NCI-H2196 (cell line): ENCODE measurements around the gene UBE2C.

Source experiments
- DNase-seq: peaks from one replicate; lab custom pipeline; 2025; ENCODE audit not compliant: unreplicated experiment; lab: John Stamatoyannopoulos, UW

Gene UBE2C

GRCh38 chr20:45832619-45833018, 20.2 kb downstream of the UBE2C start:
- no peak for DNase-seq

DNA sequence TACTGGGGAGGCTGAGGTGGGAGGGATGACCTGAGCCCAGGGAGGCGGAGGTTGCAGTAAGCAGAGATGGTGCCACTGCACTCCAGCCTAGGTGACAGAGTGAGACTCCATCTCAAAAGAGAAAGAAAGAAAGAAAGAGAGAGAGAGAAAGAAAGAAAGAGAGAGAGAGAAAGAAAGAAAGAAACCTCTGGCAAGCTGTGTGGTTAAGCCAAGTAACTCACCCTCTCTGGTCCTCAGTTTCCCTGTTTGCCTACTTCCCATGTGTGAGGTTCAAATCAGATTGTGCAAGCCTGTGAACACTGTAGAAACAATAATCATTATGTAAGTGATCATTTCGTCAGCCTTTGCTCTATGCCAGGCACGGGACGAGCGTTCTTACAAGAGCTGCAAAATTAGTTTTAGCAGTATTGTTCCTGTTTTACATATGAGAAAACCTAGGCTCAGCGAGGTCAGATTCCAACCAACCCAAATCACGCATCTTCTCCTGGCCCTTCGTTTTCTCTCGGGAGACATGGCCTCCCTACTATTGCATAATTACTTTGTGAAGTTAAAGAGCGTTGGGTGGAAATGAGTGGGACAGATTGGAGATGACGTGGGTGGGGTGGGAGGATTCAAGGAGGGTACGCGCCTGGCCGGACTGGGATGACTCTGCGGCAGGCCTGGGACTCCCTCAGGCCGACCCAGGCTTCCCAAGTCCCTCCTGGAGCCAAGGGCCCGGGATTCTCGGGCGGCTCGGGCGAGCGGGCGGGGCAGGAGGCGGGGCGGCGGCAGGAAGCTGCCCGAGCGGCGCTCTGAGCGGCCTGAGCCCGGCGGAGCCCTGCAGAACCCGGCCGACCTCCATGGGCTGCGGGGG, 20.8 kb downstream of the UBE2C start, which contains the start of gene SNX21:
Gene SNX21, plus strand, starts transcription at position 770 of the 853 bp plus-strand sequence. CDS start 121 bp downstream, outside the sequence.
- peak; percentile 57 for DNase-seq

- DNase-seq = peak; percentile 55
Observed at GRCh38 chr20:45833883-45834796, 21.7 kb downstream of the UBE2C start.

DNA sequence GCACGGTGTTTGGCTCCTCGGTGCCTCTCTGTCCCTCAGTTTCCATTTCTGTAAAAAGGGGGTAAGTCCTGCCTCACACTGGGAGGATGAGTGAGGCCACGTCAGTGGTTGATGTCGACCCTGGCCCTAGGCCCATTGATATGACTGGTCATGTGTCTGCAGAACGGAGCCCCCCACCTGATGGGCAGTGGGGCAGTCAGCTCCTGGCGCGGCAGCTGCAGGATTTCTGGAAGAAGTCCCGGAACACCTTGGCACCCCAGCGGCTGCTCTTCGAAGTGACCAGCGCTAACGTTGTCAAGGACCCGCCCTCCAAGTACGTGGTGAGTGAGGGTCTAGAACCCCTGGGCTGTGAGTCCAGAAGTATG, 22.3 kb downstream of the UBE2C start:
- no peak for DNase-seq

DNA sequence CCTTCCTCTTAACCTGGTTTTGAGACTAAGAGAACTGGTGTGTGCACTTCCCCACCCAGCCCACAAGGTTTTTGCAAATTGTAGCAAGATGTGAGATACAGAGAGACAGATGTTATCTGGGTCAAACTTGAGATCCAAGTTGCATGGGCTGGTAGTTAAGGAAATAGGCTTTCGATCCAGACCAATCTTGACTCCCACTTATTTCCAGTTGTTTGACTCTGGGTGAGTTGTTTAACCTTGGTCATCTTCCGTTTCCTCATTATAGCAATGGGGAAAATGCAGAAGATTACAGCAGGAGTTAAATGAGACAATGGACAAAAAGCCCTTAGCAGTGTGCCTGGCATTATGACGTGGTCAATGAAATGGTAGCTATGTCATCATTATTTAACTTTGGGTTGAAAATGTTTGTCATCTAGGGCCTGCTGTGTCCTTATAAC, 22.9 kb downstream of the UBE2C start:
- no peak for DNase-seq

DNA sequence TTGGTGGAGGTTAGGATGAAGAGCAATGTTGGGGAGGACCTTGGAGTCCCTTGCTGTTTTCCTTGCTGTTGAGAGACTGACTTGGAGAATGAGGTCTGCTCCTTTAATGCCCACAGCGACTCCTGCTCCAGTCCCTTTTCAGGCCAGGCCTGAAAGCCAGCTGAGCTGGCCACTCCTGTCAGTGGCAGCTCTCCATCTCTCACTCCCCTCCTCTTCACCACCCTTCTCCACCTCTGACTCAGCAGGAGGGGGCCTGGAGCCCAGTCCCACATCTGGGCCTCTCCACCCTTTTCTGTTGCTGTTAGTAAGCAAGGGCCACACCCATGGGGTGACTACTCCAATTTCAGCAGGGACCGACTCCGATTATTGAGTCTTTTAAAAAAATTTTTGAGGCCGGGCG, 23.4 kb downstream of the UBE2C start:
- no peak for DNase-seq

GRCh38 chr20:45836841-45837240, 24.4 kb downstream of the UBE2C start:
- DNase-seq = no peak

GRCh38 chr20:45840700-45841198, 28.3 kb downstream of the UBE2C start:
- no peak for DNase-seq

GRCh38 chr20:45841407-45842129, 29.1 kb downstream of the UBE2C start:
- no peak for DNase-seq

GRCh38 chr20:45842169-45842812, 29.8 kb downstream of the UBE2C start:
- no peak for DNase-seq

DNA sequence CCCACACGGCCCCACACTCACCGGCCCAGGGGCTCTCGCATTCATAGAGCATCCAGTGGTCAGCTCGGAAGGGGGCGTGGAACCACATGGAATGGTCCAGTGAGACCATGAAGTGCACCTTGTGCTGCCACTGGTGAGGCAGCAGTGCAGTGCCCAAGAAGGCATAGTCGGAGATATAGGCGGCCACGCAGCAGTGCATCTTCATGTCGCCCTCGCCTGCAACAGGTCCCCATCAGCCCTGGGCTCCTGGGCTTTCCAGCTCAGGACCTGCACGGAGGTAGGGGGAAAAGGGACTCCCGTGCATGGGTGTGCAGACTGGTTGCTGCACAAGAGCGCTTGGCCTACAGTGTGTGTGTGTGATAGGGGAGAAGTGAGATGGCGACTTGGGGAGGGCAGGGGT, 31.1 kb downstream of the UBE2C start:
- DNase-seq = no peak

GRCh38 chr20:45845452-45845851, 33.0 kb downstream of the UBE2C start:
- no peak for DNase-seq

DNA sequence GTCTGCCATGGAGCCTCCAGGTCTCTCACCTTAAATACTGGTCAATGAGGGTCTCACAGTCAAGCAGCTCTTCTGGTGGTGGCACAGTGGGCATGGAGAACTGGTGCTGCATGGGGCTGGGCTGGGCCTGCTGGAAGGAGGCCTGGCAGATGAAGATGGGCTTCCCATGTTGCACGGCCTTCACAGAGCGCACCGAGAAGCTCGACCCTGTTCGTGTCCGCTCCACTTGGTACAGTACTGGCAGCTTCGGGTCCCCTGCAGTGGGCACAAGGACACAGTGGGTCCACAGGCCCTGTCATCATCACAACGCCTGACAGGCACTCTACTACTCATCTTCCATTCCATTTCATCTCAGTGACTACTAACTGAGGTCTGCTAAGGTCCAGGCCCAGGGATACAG, 36.0 kb downstream of the UBE2C start:
- no peak for DNase-seq

DNA sequence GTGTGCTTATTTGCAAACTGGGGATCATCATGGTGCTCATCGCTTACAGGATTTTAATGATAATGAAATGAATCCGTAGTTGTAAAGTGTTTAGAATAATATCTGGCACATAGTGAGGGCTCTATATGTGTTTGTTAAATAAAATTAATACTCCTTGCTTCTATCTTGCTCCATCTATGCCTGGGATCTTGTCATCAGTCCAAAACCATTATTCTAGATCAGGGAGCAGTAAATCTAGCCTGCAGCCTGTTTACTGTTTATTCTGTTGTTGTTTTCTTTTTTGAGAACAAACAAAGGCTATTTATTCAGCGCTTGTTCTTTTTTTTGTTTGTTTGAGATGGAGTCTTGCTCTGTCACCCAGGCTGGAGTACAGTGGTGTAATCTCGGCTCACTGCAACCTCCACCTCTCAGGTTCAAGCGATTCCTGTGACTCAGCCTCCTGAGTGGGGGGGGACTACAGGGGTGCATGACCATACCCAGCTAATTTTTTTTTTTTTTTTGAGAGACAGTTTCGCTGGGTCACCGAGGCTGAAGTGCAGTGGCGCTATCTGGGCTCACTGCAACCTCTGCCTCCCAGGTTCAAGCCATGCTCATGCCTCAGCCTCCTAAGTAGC, 36.6 kb downstream of the UBE2C start:
- DNase-seq = no peak

DNA sequence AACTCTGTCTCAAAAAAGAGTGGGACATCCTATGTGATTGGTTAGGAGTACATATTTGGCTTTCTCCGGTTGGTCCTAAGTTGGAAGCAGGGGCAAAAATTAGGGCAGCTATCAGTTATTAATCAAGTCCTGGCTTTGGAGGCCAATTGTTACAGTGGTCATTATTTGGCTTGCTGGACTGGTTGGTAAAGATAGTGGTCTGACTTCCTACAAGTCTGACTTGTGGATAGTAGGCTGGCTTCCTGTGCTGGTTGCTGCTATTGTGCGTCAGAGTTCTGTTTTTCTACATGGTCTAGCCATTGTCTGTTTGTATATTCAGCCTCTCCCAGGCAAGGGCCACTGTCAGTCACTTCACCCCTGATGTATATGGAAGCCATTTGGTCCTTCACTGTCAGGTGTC, 37.8 kb downstream of the UBE2C start:
- no peak for DNase-seq

DNA sequence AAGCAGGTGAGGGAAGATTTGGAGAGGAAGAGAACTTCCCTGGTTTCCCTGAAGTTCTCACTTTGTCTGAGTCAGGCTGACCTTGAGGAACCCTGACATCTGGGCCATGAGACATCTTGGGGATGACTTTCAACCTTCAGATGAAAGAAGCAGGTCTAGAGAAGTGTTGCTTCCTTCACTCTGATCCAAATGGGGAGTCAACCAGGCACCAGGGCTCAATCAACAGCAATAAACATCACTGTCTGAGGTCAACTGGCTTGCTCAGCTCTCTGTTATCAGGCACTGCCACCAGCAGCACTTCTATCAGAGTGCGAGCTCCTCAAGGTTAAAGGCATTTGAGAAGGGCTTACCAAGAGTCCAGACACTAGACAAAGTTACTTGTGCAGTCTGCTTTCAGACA, 38.5 kb downstream of the UBE2C start:
- no peak for DNase-seq

GRCh38 chr20:45851501-45851900, 39.1 kb downstream of the UBE2C start:
- DNase-seq = no peak

GRCh38 chr20:45852326-45852725, 39.9 kb downstream of the UBE2C start:
- no peak for DNase-seq

GRCh38 chr20:45853484-45853883, 41.0 kb downstream of the UBE2C start:
- no peak for DNase-seq
